Stimulated activated CD8-positive, alpha-beta memory T cell treated with anti-CD3 and anti-CD28 coated beads, Interleukin-7, amount 100 ng/mL, for 48 hours (primary cell): ENCODE measurements around the gene JAK1.

Source experiments
- DNase-seq, 2 donors: peaks; one replicate each; pipeline ENCODE4 v3.0.0-alpha.2; 2020; ENCODE audit warnings: low read depth in 1 of 2; ENCODE audit errors: extremely low read depth in 1 of 2

Gene JAK1

DNA sequence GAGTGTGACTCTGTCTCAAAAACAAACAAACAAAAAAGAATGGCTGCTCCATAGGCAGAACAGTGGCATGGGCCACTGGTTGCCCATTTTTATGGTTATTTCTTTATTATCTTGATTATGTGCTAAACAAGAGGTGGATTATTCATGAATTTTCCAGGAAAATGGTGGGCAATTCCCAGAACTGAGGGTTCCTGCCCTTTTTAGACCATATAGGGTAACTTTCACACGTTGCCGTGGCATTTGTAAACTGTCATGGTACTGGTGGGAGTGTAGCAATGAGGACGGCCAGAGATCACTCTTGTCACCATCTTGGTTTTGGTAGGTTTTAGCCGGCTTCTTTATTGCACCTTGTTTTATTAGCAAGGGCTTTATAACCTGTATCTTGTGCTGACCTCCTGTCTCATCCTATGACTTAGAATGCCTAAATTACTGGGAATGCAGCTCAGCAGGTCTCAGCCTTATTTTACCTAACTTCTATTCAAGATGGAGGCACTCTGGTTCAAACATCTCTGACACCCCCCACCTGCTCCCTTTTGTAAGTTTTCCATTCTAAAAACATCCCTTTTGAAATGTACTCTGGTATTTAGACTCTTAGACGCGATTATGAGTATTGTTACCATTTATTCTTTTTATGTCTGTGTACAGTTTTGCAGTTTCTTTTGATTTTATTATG lies 164.4 kb downstream of the JAK1 start:
- DNase-seq = no peak

DNA sequence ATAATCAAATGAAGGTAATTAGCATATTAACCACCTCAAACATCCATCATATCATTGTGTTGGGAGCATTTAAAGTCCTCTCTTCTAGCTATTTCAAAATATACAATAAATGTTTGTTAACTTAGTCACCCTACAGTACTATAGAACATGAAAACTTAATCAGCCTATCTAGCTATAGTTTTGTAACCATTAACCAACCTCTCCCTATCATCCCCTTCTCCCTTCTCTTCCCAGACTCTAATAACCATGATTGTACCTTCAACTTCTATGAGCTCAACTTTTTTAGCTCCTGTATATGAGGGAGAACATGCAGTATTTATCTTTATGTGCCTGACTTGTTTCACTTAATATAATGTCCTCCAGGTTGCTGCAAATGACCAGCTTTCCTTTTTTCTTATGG lies 167.5 kb downstream of the JAK1 start:
- no peak for DNase-seq

GRCh38 chr1:64790832-64791487 lies 175.4 kb downstream of the JAK1 start:
- no peak for DNase-seq
